OCI-LY3 (cell line): Measurements from ENCODE around the gene DEAF1.

Experiments
- H2AFZ ChIP-seq: fragments of 200-600, 300-600 bp; shearing (Covaris generic); 2 replicates; pipeline ENCODE4 v1.6.0; 2014; ENCODE audit warnings: antibody characterized with exemption, low read depth, low read length
- H3K27ac ChIP-seq: fragments of 200-600, 300-600 bp; sonication (generic); 2 replicates; pipeline ENCODE4 v1.5.1; 2014; ENCODE audit warnings: mild to moderate bottlenecking, low read length, moderate library complexity, mixed read lengths
- H3K27me3 ChIP-seq: fragments of 200-600, 300-600 bp; sonication (generic); 2 replicates; pipeline ENCODE4 v1.6.1; 2014; ENCODE audit warnings: low read depth, low read length, mixed read lengths
- H3K36me3 ChIP-seq: fragments of 200-600, 300-600 bp; sonication (generic); replicated peaks from 2 replicates; pipeline ENCODE3; 2014; ENCODE audit warnings: low read depth, low read length, mixed read lengths
- H3K4me1 ChIP-seq: fragments of 300-600, 200-600 bp; sonication (generic); 2 replicates; pipeline ENCODE4 v1.6.1; 2014; ENCODE audit warnings: low read length, mixed read lengths
- H3K4me2 ChIP-seq: fragments of 200-600, 300-600 bp; sonication (generic); 2 replicates; pipeline ENCODE4 v1.6.1; 2014; ENCODE audit warnings: low read length, mixed read lengths
- H3K4me3 ChIP-seq: fragments of 300-600, 200-600 bp; sonication (generic); 2 replicates; pipeline ENCODE4 v1.5.1; 2014; ENCODE audit warnings: antibody characterized with exemption, mild to moderate bottlenecking, low read length, moderate library complexity
- H3K79me2 ChIP-seq: fragments of 300-600, 200-600 bp; shearing (Covaris generic); 2 replicates; pipeline ENCODE4 v1.6.1; 2014; ENCODE audit warnings: mild to moderate bottlenecking, low read length, mixed read lengths
- H3K9ac ChIP-seq: fragments of 300-600, 200-600 bp; shearing (Covaris generic); 2 replicates; pipeline ENCODE4 v1.6.0; 2014; ENCODE audit warnings: mild to moderate bottlenecking, low read length, moderate library complexity
- H3K9me3 ChIP-seq: fragments of 200-600, 300-600 bp; shearing (Covaris generic); 2 replicates; pipeline ENCODE4 v1.6.1; 2014; ENCODE audit warnings: low read length, mixed read lengths; ENCODE audit not compliant: insufficient read depth
- H4K20me1 ChIP-seq: fragments of 200-600, 300-600 bp; sonication (generic); 2 replicates; pipeline ENCODE4 v1.6.1; 2016; ENCODE audit warnings: low read length, mixed read lengths; ENCODE audit not compliant: insufficient read depth
- EZH2phosphoT487 ChIP-seq: fragments of 200-600 bp; shearing (Covaris generic); IDR thresholded peaks from 2 replicates; pipeline ENCODE4 v1.6.1; 2018; ENCODE audit warnings: antibody characterized with exemption, mixed run types, low read depth
- TF ChIP-seq, protein P1 (sequence below): fragments of 200-600, 300-600 bp; sonication (generic); IDR thresholded peaks from 2 replicates; pipeline ENCODE4 v1.5.1; 2014; ENCODE audit warnings: antibody characterized with exemption, low read length, low read depth

The DEAF1 gene

DNA sequence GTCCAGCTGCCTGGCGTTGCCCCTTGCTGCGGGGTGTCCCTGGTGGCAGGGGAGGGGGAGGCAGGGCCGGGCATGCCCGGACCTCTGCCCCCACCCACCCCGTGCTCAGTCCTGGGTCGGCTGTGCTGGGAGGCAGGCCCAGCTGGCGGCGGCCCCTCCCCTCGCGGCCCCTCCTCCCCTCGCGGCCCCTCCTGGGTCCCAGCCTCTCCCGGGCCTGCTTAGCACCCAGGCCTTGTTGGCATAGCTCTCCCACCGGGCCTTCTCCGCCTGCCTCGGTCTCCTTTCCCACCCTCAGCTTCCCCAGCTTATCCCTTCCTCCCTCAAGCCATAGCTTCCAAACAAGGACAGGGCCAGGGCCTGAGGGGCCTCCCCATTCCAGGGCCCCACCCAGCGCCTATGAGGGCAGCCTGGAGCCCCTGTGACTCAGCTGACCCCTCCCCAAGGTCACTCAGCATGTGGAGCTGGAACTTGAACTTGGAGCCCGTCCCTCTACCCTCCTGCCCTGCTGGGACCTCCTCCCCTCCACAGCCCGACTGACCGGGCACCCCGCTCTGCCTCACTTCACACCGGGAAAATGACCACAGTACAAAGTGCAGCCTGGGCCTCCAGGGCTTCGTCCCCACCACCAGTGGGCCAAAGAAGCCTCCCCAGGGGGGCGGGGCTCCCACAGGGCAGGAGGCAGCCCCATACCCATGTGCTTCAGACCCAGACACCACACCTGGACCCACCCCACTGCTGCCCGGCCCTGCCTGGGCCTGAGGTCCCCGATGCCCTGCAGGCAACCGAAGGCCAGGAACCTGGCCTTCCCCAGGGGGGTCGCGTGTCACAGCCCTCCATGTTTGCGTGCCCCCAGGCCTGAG lies 12.2 kb upstream of the DEAF1 start:
- Histone ChIP-seq H3K27ac (no peak overlapping the region), H3K4me3 (no peak overlapping the region), H2AFZ (no peak overlapping the region)

DNA sequence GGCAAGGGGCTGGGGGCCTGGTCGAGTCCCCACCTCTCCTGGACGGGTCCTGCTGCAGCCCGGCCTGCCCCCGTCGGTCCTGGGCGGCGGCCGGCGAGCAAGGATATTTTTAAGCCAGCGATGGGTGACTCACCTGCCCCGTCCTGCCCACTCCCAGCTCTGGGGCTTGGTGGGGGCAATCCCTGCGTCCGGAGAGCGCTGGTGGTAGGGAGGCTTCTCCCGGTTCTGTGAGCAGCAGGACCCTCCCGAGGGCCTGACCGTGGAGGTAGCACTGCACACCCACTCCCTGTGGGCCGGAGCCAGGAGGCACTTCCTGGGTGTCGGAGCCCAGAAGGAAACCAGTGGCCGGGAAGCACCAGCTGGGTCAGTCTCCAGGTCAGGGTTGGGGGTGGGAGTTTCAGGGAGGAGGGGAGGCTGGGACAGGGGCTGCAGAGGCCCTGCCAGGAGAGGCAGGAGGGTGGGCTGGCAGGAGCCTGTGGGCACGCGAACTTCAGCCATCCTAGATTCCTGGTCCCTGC lies 11.5 kb upstream of the DEAF1 start:
- TF ChIP-seq EZH2phosphoT487, result no peak
- TF ChIP-seq, protein P1, sequence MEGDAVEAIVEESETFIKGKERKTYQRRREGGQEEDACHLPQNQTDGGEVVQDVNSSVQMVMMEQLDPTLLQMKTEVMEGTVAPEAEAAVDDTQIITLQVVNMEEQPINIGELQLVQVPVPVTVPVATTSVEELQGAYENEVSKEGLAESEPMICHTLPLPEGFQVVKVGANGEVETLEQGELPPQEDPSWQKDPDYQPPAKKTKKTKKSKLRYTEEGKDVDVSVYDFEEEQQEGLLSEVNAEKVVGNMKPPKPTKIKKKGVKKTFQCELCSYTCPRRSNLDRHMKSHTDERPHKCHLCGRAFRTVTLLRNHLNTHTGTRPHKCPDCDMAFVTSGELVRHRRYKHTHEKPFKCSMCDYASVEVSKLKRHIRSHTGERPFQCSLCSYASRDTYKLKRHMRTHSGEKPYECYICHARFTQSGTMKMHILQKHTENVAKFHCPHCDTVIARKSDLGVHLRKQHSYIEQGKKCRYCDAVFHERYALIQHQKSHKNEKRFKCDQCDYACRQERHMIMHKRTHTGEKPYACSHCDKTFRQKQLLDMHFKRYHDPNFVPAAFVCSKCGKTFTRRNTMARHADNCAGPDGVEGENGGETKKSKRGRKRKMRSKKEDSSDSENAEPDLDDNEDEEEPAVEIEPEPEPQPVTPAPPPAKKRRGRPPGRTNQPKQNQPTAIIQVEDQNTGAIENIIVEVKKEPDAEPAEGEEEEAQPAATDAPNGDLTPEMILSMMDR, result no peak
- no peak overlapping the region for H3K4me2 ChIP-seq
- H3K4me3 ChIP-seq, result no peak overlapping the region
- H2AFZ ChIP-seq, result no peak overlapping the region
- H3K4me1 ChIP-seq, result peaks cover 13% of the 10 kb centered on the region
- no peak overlapping the region for H3K27ac ChIP-seq
- H3K27me3 ChIP-seq, result peaks cover 4% of the 10 kb centered on the region; the same call in 1 of the 2 replicates
- H4K20me1 ChIP-seq, result no peaks in the 10 kb centered on the region
- no peaks in the 10 kb centered on the region for H3K9me3 ChIP-seq
- H3K9ac ChIP-seq, result no peak overlapping the region
- H3K36me3 ChIP-seq, result no peaks in the 10 kb centered on the region
- H3K79me2 ChIP-seq, result no peaks in the 10 kb centered on the region

More for the DNA sequence above, 12.2 kb upstream of the DEAF1 start:
- Histone ChIP-seq H3K79me2 (no peaks in the 10 kb centered on the region), H3K9ac (no peak overlapping the region), H3K9me3 (no peaks in the 10 kb centered on the region), H3K4me1 (peaks cover 13% of the 10 kb centered on the region), H3K4me2 (no peak overlapping the region), H3K27me3 (peaks cover 4% of the 10 kb centered on the region; the same call in 1 of the 2 replicates), H4K20me1 (no peaks in the 10 kb centered on the region), H3K36me3 (no peaks in the 10 kb centered on the region)
- no peak for TF ChIP-seq EZH2phosphoT487
- TF ChIP-seq, protein P1, result no peak

DNA sequence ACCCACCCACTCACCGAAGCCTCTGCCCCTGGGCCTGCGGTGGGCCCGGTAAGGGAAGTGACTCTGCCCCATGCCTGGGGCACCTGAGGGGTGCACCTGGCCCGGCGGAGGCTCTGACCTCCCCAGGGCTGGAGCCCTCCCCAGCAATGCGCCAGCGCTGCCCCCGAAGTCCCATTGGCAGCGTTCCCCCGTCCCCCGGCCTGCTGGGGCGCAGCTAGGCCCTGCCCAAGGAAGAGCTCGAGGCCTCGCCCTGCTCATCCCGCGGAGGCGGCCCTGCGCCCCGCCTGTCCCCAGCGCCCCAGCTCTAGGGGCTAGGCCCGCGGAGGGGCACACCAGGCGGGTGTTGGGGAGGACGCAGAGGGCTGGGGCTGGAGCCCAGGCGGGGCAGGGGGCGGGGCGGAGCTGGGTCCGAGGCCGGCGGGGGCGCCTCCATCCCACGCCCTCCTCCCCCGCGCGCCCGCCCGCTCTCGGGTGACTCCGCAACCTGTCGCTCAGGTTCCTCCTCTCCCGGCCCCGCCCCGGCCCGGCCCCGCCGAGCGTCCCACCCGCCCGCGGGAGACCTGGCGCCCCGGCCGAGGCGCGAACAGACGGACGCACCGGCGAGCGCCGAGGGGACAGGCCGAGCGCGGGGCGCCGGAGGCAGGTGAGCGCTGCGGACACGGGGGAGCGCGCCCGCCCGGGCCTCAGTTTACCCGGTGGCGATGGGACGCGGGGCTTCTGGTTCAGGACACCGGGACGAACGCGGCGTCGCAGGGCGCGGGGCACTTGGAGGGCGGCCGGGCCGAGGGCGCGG lies 10.8 kb upstream of the DEAF1 start, which contains the start of gene EPS8L2:
TSS of gene EPS8L2 (plus strand) at position 586 of the 793 bp plus-strand sequence. CDS start 3,177 bp downstream, outside the sequence.
- Histone ChIP-seq H4K20me1 (no peaks in the 10 kb centered on the region), H3K9ac (no peak within 1 kb of the TSS), H3K36me3 (no peaks in the 10 kb centered on the region), H3K4me2 (no peak within 1 kb of the TSS), H3K27me3 (peaks cover 4% of the 10 kb centered on the region; the same call in 1 of the 2 replicates), H3K27ac (no peak within 1 kb of the TSS), H3K4me3 (no peak within 1 kb of the TSS), H3K4me1 (peaks cover 8% of the 10 kb centered on the region), H2AFZ (no peak within 1 kb of the TSS), H3K9me3 (no peaks in the 10 kb centered on the region), H3K79me2 (no peaks in the 10 kb centered on the region)
- TF ChIP-seq, protein P1, result no peak
- no peak for TF ChIP-seq EZH2phosphoT487
